KMS-11 (cell line): ENCODE results near the gene CSRP3.

Experiments
- H2AFZ ChIP-seq: fragments of 200-600 bp; sonication (generic); 2 replicates; pipeline ENCODE4 v1.6.1; 2016; ENCODE audit warnings: antibody characterized with exemption, mixed run types, low read depth
- H3K27ac ChIP-seq: fragments of 200-600 bp; sonication (generic); 2 replicates; pipeline ENCODE4 v1.6.1; 2016; ENCODE audit warnings: mild to moderate bottlenecking, mixed run types
- H3K27me3 ChIP-seq: fragments of 200-600 bp; sonication (generic); 2 replicates; pipeline ENCODE4 v1.6.1; 2017; ENCODE audit warnings: mild to moderate bottlenecking, low read depth, mixed run types, moderate library complexity; ENCODE audit not compliant: insufficient read depth
- H3K36me3 ChIP-seq: fragments of 200-600 bp; sonication (generic); 2 replicates; pipeline ENCODE4 v1.6.1; 2017; ENCODE audit warnings: mild to moderate bottlenecking, mixed run types; ENCODE audit not compliant: insufficient read depth
- H3K4me1 ChIP-seq: fragments of 200-600 bp; sonication (generic); 2 replicates; pipeline ENCODE4 v1.6.1; 2016; ENCODE audit warnings: mild to moderate bottlenecking, low read depth, mixed run types; ENCODE audit not compliant: poor library complexity, severe bottlenecking
- H3K4me2 ChIP-seq: fragments of 200-600 bp; sonication (generic); 2 replicates; pipeline ENCODE4 v1.7.0; 2016; ENCODE audit warnings: mild to moderate bottlenecking, mixed run types
- H3K4me3 ChIP-seq: fragments of 200-600 bp; sonication (generic); IDR thresholded peaks from 2 replicates; pipeline ENCODE4 v1.6.1; 2017; ENCODE audit warnings: low read depth, low read length, mixed read lengths; ENCODE audit not compliant: insufficient read depth
- H3K79me2 ChIP-seq: fragments of 200-600 bp; sonication (generic); 2 replicates; pipeline ENCODE4 v1.6.1; 2016; ENCODE audit warnings: low read depth, mixed run types; ENCODE audit not compliant: insufficient read depth
- H3K9ac ChIP-seq: fragments of 200-600 bp; sonication (generic); 2 replicates; pipeline ENCODE4 v1.6.1; 2016; ENCODE audit warnings: mild to moderate bottlenecking, mixed run types
- H4K20me1 ChIP-seq: fragments of 200-600 bp; sonication (generic); 2 replicates; pipeline ENCODE4 v1.6.1; 2016; ENCODE audit warnings: mild to moderate bottlenecking, mixed run types; ENCODE audit not compliant: insufficient read depth
- TF ChIP-seq, protein P1 (sequence below): fragments of 200-600 bp; sonication (generic); conservative IDR thresholded peaks from 2 replicates; pipeline ENCODE4 v1.6.1; 2017; ENCODE audit warnings: low read depth, mild to moderate bottlenecking, antibody characterized with exemption, low read length, moderate library complexity, mixed read lengths

The CSRP3 gene

GRCh38 chr11:19229671-19230070 is 27.9 kb upstream of the CSRP3 start:
- no peaks in the 10 kb centered on the region for H3K27me3 ChIP-seq
- no peaks in the 10 kb centered on the region for H4K20me1 ChIP-seq
- H3K9ac ChIP-seq = no peak overlapping the region
- TF ChIP-seq, protein P1, sequence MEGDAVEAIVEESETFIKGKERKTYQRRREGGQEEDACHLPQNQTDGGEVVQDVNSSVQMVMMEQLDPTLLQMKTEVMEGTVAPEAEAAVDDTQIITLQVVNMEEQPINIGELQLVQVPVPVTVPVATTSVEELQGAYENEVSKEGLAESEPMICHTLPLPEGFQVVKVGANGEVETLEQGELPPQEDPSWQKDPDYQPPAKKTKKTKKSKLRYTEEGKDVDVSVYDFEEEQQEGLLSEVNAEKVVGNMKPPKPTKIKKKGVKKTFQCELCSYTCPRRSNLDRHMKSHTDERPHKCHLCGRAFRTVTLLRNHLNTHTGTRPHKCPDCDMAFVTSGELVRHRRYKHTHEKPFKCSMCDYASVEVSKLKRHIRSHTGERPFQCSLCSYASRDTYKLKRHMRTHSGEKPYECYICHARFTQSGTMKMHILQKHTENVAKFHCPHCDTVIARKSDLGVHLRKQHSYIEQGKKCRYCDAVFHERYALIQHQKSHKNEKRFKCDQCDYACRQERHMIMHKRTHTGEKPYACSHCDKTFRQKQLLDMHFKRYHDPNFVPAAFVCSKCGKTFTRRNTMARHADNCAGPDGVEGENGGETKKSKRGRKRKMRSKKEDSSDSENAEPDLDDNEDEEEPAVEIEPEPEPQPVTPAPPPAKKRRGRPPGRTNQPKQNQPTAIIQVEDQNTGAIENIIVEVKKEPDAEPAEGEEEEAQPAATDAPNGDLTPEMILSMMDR = no peak
- H3K27ac ChIP-seq = no peak overlapping the region
- no peak overlapping the region for H3K4me2 ChIP-seq
- H3K36me3 ChIP-seq = no peaks in the 10 kb centered on the region
- no peaks in the 10 kb centered on the region for H3K79me2 ChIP-seq
- H2AFZ ChIP-seq = no peak overlapping the region
- H3K4me3 ChIP-seq = no peak overlapping the region
- no peaks in the 10 kb centered on the region for H3K4me1 ChIP-seq

- Histone ChIP-seq H2AFZ (no peak overlapping the region), H3K36me3 (no peaks in the 10 kb centered on the region), H4K20me1 (no peaks in the 10 kb centered on the region), H3K4me1 (no peaks in the 10 kb centered on the region), H3K9ac (no peak overlapping the region), H3K4me2 (no peak overlapping the region), H3K79me2 (no peaks in the 10 kb centered on the region), H3K27ac (no peak overlapping the region), H3K4me3 (no peak overlapping the region), H3K27me3 (no peaks in the 10 kb centered on the region)
- TF ChIP-seq, protein P1 = no peak
Measured at GRCh38 chr11:19228968-19229367, 27.2 kb upstream of the CSRP3 start.

GRCh38 chr11:19226378-19227195 is 24.8 kb upstream of the CSRP3 start:
- Histone ChIP-seq H3K27me3 (no peaks in the 10 kb centered on the region), H3K9ac (no peak overlapping the region), H3K36me3 (no peaks in the 10 kb centered on the region), H2AFZ (no peak overlapping the region), H3K27ac (no peak overlapping the region), H3K4me3 (no peak overlapping the region), H3K4me2 (no peak overlapping the region), H3K79me2 (no peaks in the 10 kb centered on the region), H4K20me1 (no peaks in the 10 kb centered on the region), H3K4me1 (no peaks in the 10 kb centered on the region)
- TF ChIP-seq, protein P1 = no peak

- H3K27me3 ChIP-seq = no peaks in the 10 kb centered on the region
- H3K27ac ChIP-seq = no peak overlapping the region
- H3K4me3 ChIP-seq = no peak overlapping the region
- no peak overlapping the region for H3K9ac ChIP-seq
- TF ChIP-seq, protein P1 = no peak
- H3K4me2 ChIP-seq = no peak overlapping the region
- no peaks in the 10 kb centered on the region for H3K4me1 ChIP-seq
- H3K79me2 ChIP-seq = no peaks in the 10 kb centered on the region
- no peak overlapping the region for H2AFZ ChIP-seq
- H3K36me3 ChIP-seq = no peaks in the 10 kb centered on the region
- H4K20me1 ChIP-seq = no peaks in the 10 kb centered on the region
Measured at GRCh38 chr11:19225581-19225980, 23.8 kb upstream of the CSRP3 start.
